HEK293 (cell line): Measurements from ENCODE around the gene RELCH.

Experiments used
- CTCF ChIA-PET: fragments of 350-600 bp; formaldehyde crosslinking; extraction: SDS; loops from one replicate; lab custom pipeline; 2021; ENCODE audit warnings: antibody characterized with exemption; lab: Yijun Ruan, JAX
- POLR2A ChIA-PET: fragments of 300-600 bp; formaldehyde crosslinking; extraction: SDS; loops from one replicate; lab custom pipeline; 2020; ENCODE audit warnings: antibody characterized with exemption, inconsistent platforms; lab: Yijun Ruan, JAX
- H3K27ac ChIP-seq: fragments of 200-500 bp; sonication (Bioruptor generic); 2 replicates; pipeline ENCODE4 v1.5.1; 2014; ENCODE audit warnings: low read depth, low read length, control low read depth, inconsistent platforms; ENCODE audit errors: extremely low read depth
- H3K36me3 ChIP-seq, 2 experiments: fragments of 200-500 bp in 1 of 2; sonication (Bioruptor generic) in 1 of 2; 1 replicate in 1 of 2; 2 replicates in 1 of 2; pipeline ENCODE4 v1.5.1; 2014 to 2017; ENCODE audit warnings: inconsistent platforms in 2 of 2, low read length in 2 of 2; ENCODE audit not compliant: control insufficient read depth in 2 of 2, insufficient read depth in 1 of 2
- H3K4me1 ChIP-seq: fragments of 200-500 bp; sonication (Bioruptor generic); 2 replicates; pipeline ENCODE4 v1.5.1; 2014; ENCODE audit warnings: mild to moderate bottlenecking, low read length, inconsistent platforms; ENCODE audit not compliant: control insufficient read depth, insufficient read depth
- H3K4me3 ChIP-seq: 2 replicates; pipeline ENCODE4 v1.5.1; 2011; ENCODE audit warnings: low read depth, mild to moderate bottlenecking, control low read depth, low read length, moderate library complexity
- H3K9me3 ChIP-seq: fragments of 200-500 bp; sonication (Bioruptor generic); 2 replicates; pipeline ENCODE4 v1.5.1; 2014; ENCODE audit warnings: low read depth, low read length, inconsistent platforms; ENCODE audit not compliant: control insufficient read depth, insufficient read depth
- BCL11A ChIP-seq: fragments of 450-650 bp; formaldehyde crosslinking; IDR thresholded peaks from 2 replicates; pipeline ENCODE4 v1.5.1; 2016; ENCODE audit warnings: low read depth, missing biosample characterization, missing genetic modification characterization
- GLIS1 ChIP-seq: fragments of 450-650 bp; formaldehyde crosslinking; IDR thresholded peaks from 2 replicates; pipeline ENCODE4 v1.5.1; 2016; ENCODE audit warnings: missing biosample characterization, missing genetic modification characterization
- HOXA7 ChIP-seq: sonication (generic); formaldehyde crosslinking; IDR thresholded peaks from 2 replicates; pipeline ENCODE4 v1.8.1; 2022; ENCODE audit warnings: missing genetic modification reagents, borderline replicate concordance
- HOXC10 ChIP-seq: sonication (generic); formaldehyde crosslinking; IDR thresholded peaks from 2 replicates; pipeline ENCODE4 v1.8.1; 2023; ENCODE audit warnings: mild to moderate bottlenecking, missing genetic modification reagents
- SCRT1 ChIP-seq: fragments of 450-650 bp; formaldehyde crosslinking; IDR thresholded peaks from 2 replicates; pipeline ENCODE4 v1.5.1; 2016; ENCODE audit warnings: missing biosample characterization, missing genetic modification characterization, borderline replicate concordance
- SCRT2 ChIP-seq: fragments of 450-650 bp; formaldehyde crosslinking; IDR thresholded peaks from 2 replicates; pipeline ENCODE4 v1.5.1; 2016; ENCODE audit warnings: missing biosample characterization, missing genetic modification characterization
- SETDB1 ChIP-seq: IDR thresholded peaks from one replicate; pipeline ENCODE4 v1.6.1; 2017; ENCODE audit warnings: mild to moderate bottlenecking, low read length, moderate library complexity, mixed read lengths; ENCODE audit not compliant: insufficient read length
- SP2 ChIP-seq: fragments of 450-650 bp; formaldehyde crosslinking; IDR thresholded peaks from 2 replicates; pipeline ENCODE4 v1.5.1; 2016; ENCODE audit warnings: missing biosample characterization, missing genetic modification characterization
- ZIC2 ChIP-seq: fragments of 450-650 bp; formaldehyde crosslinking; IDR thresholded peaks from 2 replicates; pipeline ENCODE4 v1.5.1; 2016; ENCODE audit warnings: missing biosample characterization, missing genetic modification characterization
- ZNF112 ChIP-seq: fragments of 450-650 bp; formaldehyde crosslinking; IDR thresholded peaks from 2 replicates; pipeline ENCODE4 v1.5.0; 2017; ENCODE audit warnings: missing biosample characterization, missing genetic modification characterization
- ZNF16 ChIP-seq: fragments of 450-650 bp; formaldehyde crosslinking; IDR thresholded peaks from 2 replicates; pipeline ENCODE4 v1.5.1; 2016; ENCODE audit warnings: low read depth, missing biosample characterization, missing genetic modification characterization
- ZNF19 ChIP-seq: fragments of 450-650 bp; formaldehyde crosslinking; IDR thresholded peaks from 2 replicates; pipeline ENCODE4; 2016; ENCODE audit warnings: missing biosample characterization, missing genetic modification characterization, low read depth
- ZNF2 ChIP-seq: fragments of 450-650 bp; formaldehyde crosslinking; IDR thresholded peaks from 2 replicates; pipeline ENCODE4 v1.5.1; 2016; ENCODE audit warnings: missing biosample characterization, missing genetic modification characterization
- ZNF202 ChIP-seq: fragments of 450-650 bp; formaldehyde crosslinking; IDR thresholded peaks from 2 replicates; pipeline ENCODE4 v1.5.1; 2016; ENCODE audit warnings: missing biosample characterization, missing genetic modification characterization, borderline replicate concordance
- ZNF335 ChIP-seq: fragments of 450-650 bp; formaldehyde crosslinking; conservative IDR thresholded peaks from 2 replicates; pipeline ENCODE4 v1.5.1; 2016; ENCODE audit warnings: missing biosample characterization, missing genetic modification characterization
- ZNF391 ChIP-seq: fragments of 450-650 bp; formaldehyde crosslinking; IDR thresholded peaks from 2 replicates; pipeline ENCODE4 v1.5.1; 2016; ENCODE audit warnings: low read depth, missing biosample characterization, missing genetic modification characterization, borderline replicate concordance
- ZNF544 ChIP-seq: fragments of 450-650 bp; formaldehyde crosslinking; IDR thresholded peaks from 2 replicates; pipeline ENCODE4 v1.5.0; 2017; ENCODE audit warnings: missing biosample characterization, missing genetic modification characterization
- ZNF555 ChIP-seq: fragments of 450-650 bp; formaldehyde crosslinking; conservative IDR thresholded peaks from 2 replicates; pipeline ENCODE4 v1.5.1; 2017; ENCODE audit warnings: missing biosample characterization, mild to moderate bottlenecking, missing genetic modification characterization, inconsistent platforms
- ZNF623 ChIP-seq: fragments of 450-650 bp; formaldehyde crosslinking; IDR thresholded peaks from 2 replicates; pipeline ENCODE4 v1.5.1; 2016; ENCODE audit warnings: missing biosample characterization, missing genetic modification characterization
- ZNF768 ChIP-seq: fragments of 450-650 bp; formaldehyde crosslinking; IDR thresholded peaks from 2 replicates; pipeline ENCODE4 v1.5.1; 2018; ENCODE audit warnings: missing biosample characterization, mild to moderate bottlenecking, missing genetic modification characterization
- ZNF777 ChIP-seq: fragments of 450-650 bp; formaldehyde crosslinking; IDR thresholded peaks from 2 replicates; pipeline ENCODE4 v1.5.1; 2017; ENCODE audit warnings: missing biosample characterization, missing genetic modification characterization, borderline replicate concordance
- ZNF785 ChIP-seq: fragments of 450-650 bp; formaldehyde crosslinking; IDR thresholded peaks from 2 replicates; pipeline ENCODE4 v1.5.1; 2016; ENCODE audit warnings: missing biosample characterization, missing genetic modification characterization
- TF ChIP-seq, protein P1 (sequence below): fragments of 450-650 bp; formaldehyde crosslinking; IDR thresholded peaks from 2 replicates; pipeline ENCODE4 v1.5.1; 2017; ENCODE audit warnings: missing biosample characterization, missing genetic modification characterization
- TF ChIP-seq, protein P2 (sequence below): fragments of 450-650 bp; formaldehyde crosslinking; IDR thresholded peaks from 2 replicates; pipeline ENCODE4 v1.5.1; 2016; ENCODE audit warnings: missing biosample characterization, missing genetic modification characterization
- TF ChIP-seq, protein P3 (sequence below): fragments of 450-650 bp; formaldehyde crosslinking; IDR thresholded peaks from 2 replicates; pipeline ENCODE4 v1.5.1; 2016; ENCODE audit warnings: missing biosample characterization, missing genetic modification characterization, low read depth
- TF ChIP-seq, protein P4 (sequence below): fragments of 450-650 bp; formaldehyde crosslinking; IDR thresholded peaks from 2 replicates; pipeline ENCODE4 v1.5.1; 2016; ENCODE audit warnings: missing biosample characterization, missing genetic modification characterization
- TF ChIP-seq, protein P5 (sequence below): IDR thresholded peaks from 2 replicates; pipeline ENCODE4 v1.6.1; 2011; ENCODE audit warnings: mild to moderate bottlenecking, low read depth, low read length, borderline replicate concordance
- TF ChIP-seq, protein P6 (sequence below): fragments of 450-650 bp; formaldehyde crosslinking; IDR thresholded peaks from 2 replicates; pipeline ENCODE4 v1.5.1; 2016; ENCODE audit warnings: missing biosample characterization, missing genetic modification characterization

Gene RELCH

DNA sequence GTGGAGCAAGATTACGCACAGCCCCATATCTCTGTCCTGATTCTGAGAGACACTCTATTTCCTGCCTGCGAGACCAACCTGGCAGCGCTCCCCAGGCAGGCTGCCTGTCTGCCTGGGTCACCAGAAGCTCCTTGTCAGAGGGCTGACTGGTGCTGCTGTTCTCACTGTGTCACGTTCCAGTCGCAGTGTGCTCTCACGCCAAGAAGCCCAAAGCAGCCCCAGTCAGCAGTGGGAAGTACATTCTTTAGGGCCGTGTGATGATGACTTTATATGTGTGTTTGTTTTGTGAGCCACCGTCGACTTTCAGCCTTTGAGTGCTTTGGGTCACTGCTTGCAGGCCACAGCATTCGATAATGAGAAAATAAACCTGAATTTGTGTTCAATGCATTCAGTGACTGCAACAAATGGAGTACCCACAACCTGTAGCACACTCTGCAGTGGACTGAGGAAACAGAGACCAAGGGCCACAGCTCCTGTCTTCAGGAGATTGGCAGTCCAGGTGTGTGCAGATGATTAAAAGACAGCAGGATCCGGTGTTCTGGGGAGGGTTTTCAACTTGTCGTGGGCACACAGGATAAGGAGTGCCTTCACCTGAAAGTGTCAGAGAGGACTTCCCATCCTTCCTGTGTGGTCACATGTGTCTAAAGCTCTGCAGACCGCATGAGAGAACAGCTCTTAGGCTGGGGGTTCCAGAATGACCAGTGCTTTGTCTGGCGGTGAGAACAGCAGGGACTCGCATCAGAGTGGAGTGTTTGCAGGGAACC lies 142.8 kb downstream of the RELCH start:
- H3K27ac ChIP-seq: peak overlapping the region; percentile 60; the same call in 1 of the 2 replicates
- peaks cover 36% of the 10 kb centered on the region for H3K4me1 ChIP-seq
- H3K4me3 ChIP-seq: no peak overlapping the region
- ChIA-PET POLR2A (interaction anchor here (0.7 to 1.0 kb wide), 2 partner anchors 10 to 13 kb away, joined by 3 to 4 read pairs; no protein-coding TSS in a partner anchor), CTCF (interaction anchor here (1.0 to 2.9 kb wide), 3 partner anchors 11 to 96 kb away, joined by 3 to 9 read pairs (median 3); no protein-coding TSS in a partner anchor)
- H3K36me3 ChIP-seq: no peaks in the 10 kb centered on the region
- no peaks in the 10 kb centered on the region for H3K9me3 ChIP-seq
- TF ChIP-seq, protein P1, sequence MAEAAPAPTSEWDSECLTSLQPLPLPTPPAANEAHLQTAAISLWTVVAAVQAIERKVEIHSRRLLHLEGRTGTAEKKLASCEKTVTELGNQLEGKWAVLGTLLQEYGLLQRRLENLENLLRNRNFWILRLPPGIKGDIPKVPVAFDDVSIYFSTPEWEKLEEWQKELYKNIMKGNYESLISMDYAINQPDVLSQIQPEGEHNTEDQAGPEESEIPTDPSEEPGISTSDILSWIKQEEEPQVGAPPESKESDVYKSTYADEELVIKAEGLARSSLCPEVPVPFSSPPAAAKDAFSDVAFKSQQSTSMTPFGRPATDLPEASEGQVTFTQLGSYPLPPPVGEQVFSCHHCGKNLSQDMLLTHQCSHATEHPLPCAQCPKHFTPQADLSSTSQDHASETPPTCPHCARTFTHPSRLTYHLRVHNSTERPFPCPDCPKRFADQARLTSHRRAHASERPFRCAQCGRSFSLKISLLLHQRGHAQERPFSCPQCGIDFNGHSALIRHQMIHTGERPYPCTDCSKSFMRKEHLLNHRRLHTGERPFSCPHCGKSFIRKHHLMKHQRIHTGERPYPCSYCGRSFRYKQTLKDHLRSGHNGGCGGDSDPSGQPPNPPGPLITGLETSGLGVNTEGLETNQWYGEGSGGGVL (tag by site-specific recombination): no peak
- TF ChIP-seq ZNF623 (tag by site-specific recombination) (no peak), GLIS1 (tag by site-specific recombination) (peak; percentile 42), ZNF544 (tag by site-specific recombination) (no peak), BCL11A (tag by site-specific recombination) (no peak), SETDB1 (no peak), HOXC10 (CRISPR knock-in tag) (no peak), SCRT1 (tag by site-specific recombination) (peak; percentile 90), ZNF16 (tag by site-specific recombination) (no peak), ZNF785 (tag by site-specific recombination) (no peak), ZNF335 (tag by site-specific recombination) (no peak), SCRT2 (tag by site-specific recombination) (peak; percentile 89), ZNF768 (tag by site-specific recombination) (no peak), SP2 (tag by site-specific recombination) (no peak), ZNF777 (tag by site-specific recombination) (no peak), HOXA7 (no peak), ZNF202 (tag by site-specific recombination) (no peak), ZNF2 (tag by site-specific recombination) (no peak), ZNF555 (tag by site-specific recombination) (no peak), ZNF19 (no peak), ZNF112 (tag by site-specific recombination) (no peak), ZIC2 (tag by site-specific recombination) (peak; percentile 62), ZNF391 (tag by site-specific recombination) (no peak)
- TF ChIP-seq, protein P2, sequence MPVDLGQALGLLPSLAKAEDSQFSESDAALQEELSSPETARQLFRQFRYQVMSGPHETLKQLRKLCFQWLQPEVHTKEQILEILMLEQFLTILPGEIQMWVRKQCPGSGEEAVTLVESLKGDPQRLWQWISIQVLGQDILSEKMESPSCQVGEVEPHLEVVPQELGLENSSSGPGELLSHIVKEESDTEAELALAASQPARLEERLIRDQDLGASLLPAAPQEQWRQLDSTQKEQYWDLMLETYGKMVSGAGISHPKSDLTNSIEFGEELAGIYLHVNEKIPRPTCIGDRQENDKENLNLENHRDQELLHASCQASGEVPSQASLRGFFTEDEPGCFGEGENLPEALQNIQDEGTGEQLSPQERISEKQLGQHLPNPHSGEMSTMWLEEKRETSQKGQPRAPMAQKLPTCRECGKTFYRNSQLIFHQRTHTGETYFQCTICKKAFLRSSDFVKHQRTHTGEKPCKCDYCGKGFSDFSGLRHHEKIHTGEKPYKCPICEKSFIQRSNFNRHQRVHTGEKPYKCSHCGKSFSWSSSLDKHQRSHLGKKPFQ: 0 out of 2 replicates have a peak, but pooled peaks have one; percentile 52
- TF ChIP-seq, protein P3, sequence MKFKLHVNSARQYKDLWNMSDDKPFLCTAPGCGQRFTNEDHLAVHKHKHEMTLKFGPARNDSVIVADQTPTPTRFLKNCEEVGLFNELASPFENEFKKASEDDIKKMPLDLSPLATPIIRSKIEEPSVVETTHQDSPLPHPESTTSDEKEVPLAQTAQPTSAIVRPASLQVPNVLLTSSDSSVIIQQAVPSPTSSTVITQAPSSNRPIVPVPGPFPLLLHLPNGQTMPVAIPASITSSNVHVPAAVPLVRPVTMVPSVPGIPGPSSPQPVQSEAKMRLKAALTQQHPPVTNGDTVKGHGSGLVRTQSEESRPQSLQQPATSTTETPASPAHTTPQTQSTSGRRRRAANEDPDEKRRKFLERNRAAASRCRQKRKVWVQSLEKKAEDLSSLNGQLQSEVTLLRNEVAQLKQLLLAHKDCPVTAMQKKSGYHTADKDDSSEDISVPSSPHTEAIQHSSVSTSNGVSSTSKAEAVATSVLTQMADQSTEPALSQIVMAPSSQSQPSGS: no peak
- TF ChIP-seq, protein P4, sequence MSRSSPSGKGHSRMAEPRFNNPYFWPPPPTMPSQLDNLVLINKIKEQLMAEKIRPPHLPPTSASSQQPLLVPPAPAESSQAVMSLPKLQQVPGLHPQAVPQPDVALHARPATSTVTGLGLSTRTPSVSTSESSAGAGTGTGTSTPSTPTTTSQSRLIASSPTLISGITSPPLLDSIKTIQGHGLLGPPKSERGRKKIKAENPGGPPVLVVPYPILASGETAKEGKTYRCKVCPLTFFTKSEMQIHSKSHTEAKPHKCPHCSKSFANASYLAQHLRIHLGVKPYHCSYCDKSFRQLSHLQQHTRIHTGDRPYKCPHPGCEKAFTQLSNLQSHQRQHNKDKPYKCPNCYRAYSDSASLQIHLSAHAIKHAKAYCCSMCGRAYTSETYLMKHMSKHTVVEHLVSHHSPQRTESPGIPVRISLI (tag by site-specific recombination): no peak
- TF ChIP-seq, protein P5, sequence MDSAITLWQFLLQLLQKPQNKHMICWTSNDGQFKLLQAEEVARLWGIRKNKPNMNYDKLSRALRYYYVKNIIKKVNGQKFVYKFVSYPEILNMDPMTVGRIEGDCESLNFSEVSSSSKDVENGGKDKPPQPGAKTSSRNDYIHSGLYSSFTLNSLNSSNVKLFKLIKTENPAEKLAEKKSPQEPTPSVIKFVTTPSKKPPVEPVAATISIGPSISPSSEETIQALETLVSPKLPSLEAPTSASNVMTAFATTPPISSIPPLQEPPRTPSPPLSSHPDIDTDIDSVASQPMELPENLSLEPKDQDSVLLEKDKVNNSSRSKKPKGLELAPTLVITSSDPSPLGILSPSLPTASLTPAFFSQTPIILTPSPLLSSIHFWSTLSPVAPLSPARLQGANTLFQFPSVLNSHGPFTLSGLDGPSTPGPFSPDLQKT: no peak
- TF ChIP-seq, protein P6, sequence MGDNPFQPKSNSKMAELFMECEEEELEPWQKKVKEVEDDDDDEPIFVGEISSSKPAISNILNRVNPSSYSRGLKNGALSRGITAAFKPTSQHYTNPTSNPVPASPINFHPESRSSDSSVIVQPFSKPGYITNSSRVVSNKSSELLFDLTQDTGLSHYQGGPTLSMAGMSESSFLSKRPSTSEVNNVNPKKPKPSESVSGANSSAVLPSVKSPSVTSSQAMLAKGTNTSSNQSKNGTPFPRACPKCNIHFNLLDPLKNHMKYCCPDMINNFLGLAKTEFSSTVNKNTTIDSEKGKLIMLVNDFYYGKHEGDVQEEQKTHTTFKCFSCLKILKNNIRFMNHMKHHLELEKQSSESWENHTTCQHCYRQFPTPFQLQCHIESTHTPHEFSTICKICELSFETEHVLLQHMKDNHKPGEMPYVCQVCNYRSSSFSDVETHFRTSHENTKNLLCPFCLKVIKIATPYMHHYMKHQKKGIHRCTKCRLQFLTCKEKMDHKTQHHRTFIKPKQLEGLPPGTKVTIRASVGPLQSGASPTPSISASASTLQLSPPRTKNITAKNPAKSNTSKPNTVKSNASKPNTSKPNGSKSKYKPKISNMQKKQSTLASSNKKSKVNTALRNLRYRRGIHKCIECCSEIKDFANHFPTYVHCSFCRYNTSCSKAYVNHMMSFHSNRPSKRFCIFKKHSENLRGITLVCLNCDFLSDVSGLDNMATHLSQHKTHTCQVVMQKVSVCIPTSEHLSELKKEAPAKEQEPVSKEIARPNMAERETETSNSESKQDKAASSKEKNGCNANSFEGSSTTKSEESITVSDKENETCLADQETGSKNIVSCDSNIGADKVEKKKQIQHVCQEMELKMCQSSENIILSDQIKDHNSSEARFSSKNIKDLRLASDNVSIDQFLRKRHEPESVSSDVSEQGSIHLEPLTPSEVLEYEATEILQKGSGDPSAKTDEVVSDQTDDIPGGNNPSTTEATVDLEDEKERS (tag by site-specific recombination): no peak
